Transverse colon (tissue), 3 donors: ENCODE measurements around the gene SFXN4.
"Not testable (repeated sequence)": the region's sequence is repeated elsewhere in the genome, so short reads cannot be mapped to it uniquely, and the experiment has no call there.

Experiments used
- EP300 ChIP-seq: sonication (generic); formaldehyde crosslinking; IDR thresholded peaks from one replicate; pipeline ENCODE4 v1.6.1; 2017; ENCODE audit warnings: antibody characterized with exemption, low read depth
- POLR2A ChIP-seq: fragments of 450-650 bp; IDR thresholded peaks from one replicate; pipeline ENCODE4 v1.6.1; 2016; ENCODE audit warnings: antibody characterized with exemption, mild to moderate bottlenecking, moderate library complexity
- TF ChIP-seq, protein P1 (sequence below), 5 experiments: fragments of 200-600 bp in 3 of 5; fragments of 450-650 bp in 2 of 5; sonication (generic) in 3 of 5; IDR thresholded peaks; 1 replicate in 2 of 5; 2 replicates in 3 of 5; pipeline ENCODE4 v1.5.1; 2016 to 2017; ENCODE audit warnings: antibody characterized with exemption in 5 of 5, inconsistent platforms in 3 of 5, mild to moderate bottlenecking in 2 of 5, moderate library complexity in 1 of 5

DNA sequence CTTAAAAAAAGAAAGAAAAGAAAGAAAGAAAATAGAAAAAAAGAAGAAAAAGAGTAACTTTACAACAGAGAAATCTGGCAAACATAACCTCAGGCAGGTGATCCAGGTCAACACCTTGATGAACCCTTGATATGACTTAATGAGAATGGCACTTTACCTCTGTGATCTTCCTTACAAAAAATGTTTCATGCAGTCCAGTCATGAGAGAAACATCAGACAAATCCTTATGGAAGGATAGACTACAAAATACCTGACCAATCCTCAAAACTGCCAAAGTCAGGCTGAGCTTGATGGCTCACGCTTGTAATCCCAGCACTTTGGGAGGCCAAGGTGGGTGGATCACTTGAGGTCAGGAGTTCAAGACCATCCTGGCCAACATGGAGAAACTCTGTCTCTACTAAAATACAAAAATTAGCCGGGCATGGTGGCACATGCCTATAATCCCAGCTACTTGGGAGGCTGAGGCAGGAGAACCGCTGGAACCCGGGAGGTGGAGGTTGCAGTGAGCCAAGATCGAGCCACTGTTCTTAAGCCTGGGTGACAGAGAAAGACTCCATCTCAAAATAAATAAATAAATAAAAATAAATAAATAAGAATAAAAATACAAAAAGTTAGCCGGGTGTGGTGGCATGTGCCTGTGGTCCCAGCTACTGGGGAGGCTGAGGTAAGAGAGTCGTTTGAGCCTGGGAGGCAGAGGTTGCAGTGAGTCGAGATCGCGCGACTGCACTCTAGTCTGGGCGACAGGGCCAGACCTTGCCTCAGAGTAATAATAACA lies 68.7 kb downstream of the SFXN4 start:
- TF ChIP-seq, protein P1, sequence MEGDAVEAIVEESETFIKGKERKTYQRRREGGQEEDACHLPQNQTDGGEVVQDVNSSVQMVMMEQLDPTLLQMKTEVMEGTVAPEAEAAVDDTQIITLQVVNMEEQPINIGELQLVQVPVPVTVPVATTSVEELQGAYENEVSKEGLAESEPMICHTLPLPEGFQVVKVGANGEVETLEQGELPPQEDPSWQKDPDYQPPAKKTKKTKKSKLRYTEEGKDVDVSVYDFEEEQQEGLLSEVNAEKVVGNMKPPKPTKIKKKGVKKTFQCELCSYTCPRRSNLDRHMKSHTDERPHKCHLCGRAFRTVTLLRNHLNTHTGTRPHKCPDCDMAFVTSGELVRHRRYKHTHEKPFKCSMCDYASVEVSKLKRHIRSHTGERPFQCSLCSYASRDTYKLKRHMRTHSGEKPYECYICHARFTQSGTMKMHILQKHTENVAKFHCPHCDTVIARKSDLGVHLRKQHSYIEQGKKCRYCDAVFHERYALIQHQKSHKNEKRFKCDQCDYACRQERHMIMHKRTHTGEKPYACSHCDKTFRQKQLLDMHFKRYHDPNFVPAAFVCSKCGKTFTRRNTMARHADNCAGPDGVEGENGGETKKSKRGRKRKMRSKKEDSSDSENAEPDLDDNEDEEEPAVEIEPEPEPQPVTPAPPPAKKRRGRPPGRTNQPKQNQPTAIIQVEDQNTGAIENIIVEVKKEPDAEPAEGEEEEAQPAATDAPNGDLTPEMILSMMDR (IDR thresholded peaks at IDR 0.05) = not testable (repeated sequence)
- TF ChIP-seq EP300, POLR2A: not testable (repeated sequence)
